Hepatocyte (in vitro differentiated cells): ENCODE measurements around the gene IREB2. TPM values are rescaled to one million over a fixed set of nuclear protein-coding genes. Genes with fewer than 3 reads are reported as not detected.

ENCODE experiments used
- DNase-seq: peaks from one replicate; pipeline ENCODE4 v3.0.0-alpha.2; 2016; ENCODE audit warnings: low spot score
- H2AFZ ChIP-seq: fragments of 200-600 bp; sonication (generic); 2 replicates; pipeline ENCODE4 v1.6.0; 2016; ENCODE audit warnings: antibody characterized with exemption, mild to moderate bottlenecking
- H3K27ac ChIP-seq: fragments of 200-600 bp; sonication (generic); 2 replicates; pipeline ENCODE4 v1.5.1; 2016; ENCODE audit warnings: mild to moderate bottlenecking
- H3K27me3 ChIP-seq: fragments of 200-600 bp; sonication (generic); 2 replicates; pipeline ENCODE4 v1.6.1; 2016
- H3K36me3 ChIP-seq: fragments of 200-600 bp; sonication (generic); replicated peaks from 2 replicates; pipeline ENCODE4 v1.5.1; 2016; ENCODE audit warnings: low read depth; ENCODE audit not compliant: insufficient read depth
- H3K4me1 ChIP-seq: fragments of 200-600 bp; sonication (generic); 2 replicates; pipeline ENCODE4 v1.5.1; 2016; ENCODE audit warnings: mild to moderate bottlenecking, moderate library complexity; ENCODE audit not compliant: insufficient read depth
- H3K4me2 ChIP-seq: fragments of 200-600 bp; sonication (generic); 2 replicates; pipeline ENCODE4 v1.6.0; 2016
- H3K4me3 ChIP-seq: fragments of 200-600 bp; sonication (generic); 2 replicates; pipeline ENCODE4 v1.5.1; 2016; ENCODE audit warnings: mild to moderate bottlenecking
- H3K79me2 ChIP-seq: fragments of 200-600 bp; sonication (generic); 2 replicates; pipeline ENCODE4 v1.6.0; 2017; ENCODE audit warnings: mild to moderate bottlenecking
- H3K9me2 ChIP-seq: fragments of 200-600 bp; sonication (generic); replicated peaks from 2 replicates; pipeline ENCODE4 v1.6.0; 2017; ENCODE audit warnings: mild to moderate bottlenecking; ENCODE audit not compliant: insufficient read depth
- H3K9me3 ChIP-seq: fragments of 200-600 bp; sonication (generic); 2 replicates; pipeline ENCODE4 v1.5.1; 2016; ENCODE audit warnings: low read depth, mild to moderate bottlenecking
- H4K20me1 ChIP-seq: fragments of 200-600 bp; sonication (generic); 2 replicates; pipeline ENCODE4 v1.6.0; 2016; ENCODE audit warnings: mild to moderate bottlenecking; ENCODE audit not compliant: insufficient read depth, poor library complexity, severe bottlenecking
- CTCF ChIP-seq: fragments of 200-600 bp; sonication (generic); IDR thresholded peaks from 2 replicates; pipeline ENCODE4 v1.5.1; 2016; ENCODE audit warnings: antibody characterized with exemption, mild to moderate bottlenecking; ENCODE audit not compliant: poor library complexity
- EZH2 ChIP-seq: fragments of 200-600 bp; sonication (generic); IDR thresholded peaks from 2 replicates; pipeline ENCODE4 v1.6.1; 2016; ENCODE audit warnings: antibody characterized with exemption, mild to moderate bottlenecking, borderline replicate concordance
- EZH2phosphoT487 ChIP-seq: fragments of 200-600 bp; sonication (generic); IDR thresholded peaks from one replicate; pipeline ENCODE4 v1.6.1; 2018; ENCODE audit warnings: antibody characterized with exemption, mild to moderate bottlenecking, low read depth, moderate library complexity; ENCODE audit not compliant: unreplicated experiment, severe bottlenecking
- WGBS: methylation state at CpG from one replicate; pipeline ENCODE4 v1.1.6; 2016; ENCODE audit warnings: low lambda C conversion rate; ENCODE audit errors: missing lambda C conversion rate; 5-methylcytosine and 5-hydroxymethylcytosine counted together
- polyA plus RNA-seq: library from polyadenylated mRNA; unstranded; fragments of >200 nt; fragmentation: Nextera tagmentation; extraction: Ambion mirVana; gene quantifications from 2 replicates; pipeline ENCODE4 v1.2.1, GENCODE V29; 2016
- total RNA-seq: library from RNA; depleted of rRNA; stranded (reverse); fragments of >200 nt; gene quantifications from 2 replicates; pipeline ENCODE4 v1.2.3, GENCODE V29; 2014

The IREB2 gene
- total and polyA plus RNA-seq, 2 experiments from 2014 or later = 20.4 to 54.0 TPM

GRCh38 chr15:78501857-78502256 lies 63.8 kb downstream of the IREB2 start:
- H3K27me3 ChIP-seq = no peaks in the 10 kb centered on the region
- H3K79me2 ChIP-seq = no peaks in the 10 kb centered on the region
- peaks cover 4% of the 10 kb centered on the region for H3K36me3 ChIP-seq
- H3K4me3 ChIP-seq = no peak overlapping the region
- TF ChIP-seq EZH2phosphoT487 = no peak
- TF ChIP-seq EZH2 = no peak
- TF ChIP-seq CTCF = no peak
- H3K4me1 ChIP-seq = no peaks in the 10 kb centered on the region
- DNase-seq = no peak
- no peaks in the 10 kb centered on the region for H4K20me1 ChIP-seq
- WGBS = 97% methylated on average over 4 of the region's 4 CpGs
- no peaks in the 10 kb centered on the region for H3K9me3 ChIP-seq
- no peaks in the 10 kb centered on the region for H3K9me2 ChIP-seq
- no peak overlapping the region for H3K4me2 ChIP-seq
- no peak overlapping the region for H3K27ac ChIP-seq
- H2AFZ ChIP-seq = no peak overlapping the region

- TF ChIP-seq EZH2phosphoT487 = no peak
- no peak for TF ChIP-seq CTCF
- TF ChIP-seq EZH2 = no peak
- Histone ChIP-seq H3K4me1 (no peaks in the 10 kb centered on the region), H3K36me3 (peaks cover 4% of the 10 kb centered on the region), H3K79me2 (no peaks in the 10 kb centered on the region), H2AFZ (no peak overlapping the region), H3K9me2 (no peaks in the 10 kb centered on the region), H4K20me1 (no peaks in the 10 kb centered on the region), H3K27ac (no peak overlapping the region), H3K27me3 (no peaks in the 10 kb centered on the region), H3K4me2 (no peak overlapping the region), H3K4me3 (no peak overlapping the region), H3K9me3 (no peaks in the 10 kb centered on the region)
- 95% methylated on average over 2 of the region's 2 CpGs for WGBS
- DNase-seq = no peak
Observed at GRCh38 chr15:78502641-78503040, 64.6 kb downstream of the IREB2 start.

GRCh38 chr15:78506971-78507830 lies 69.2 kb downstream of the IREB2 start, which contains the start of gene HYKK:
Gene HYKK (plus strand): TSS chr15:78507577. CDS start chr15:78513089, 5,512 bp downstream.
- H3K4me1 ChIP-seq = no peaks in the 10 kb centered on the region
- TF ChIP-seq EZH2 (no peak), EZH2phosphoT487 (no peak), CTCF (no peak)
- H3K9me3 ChIP-seq = no peaks in the 10 kb centered on the region
- H3K4me2 ChIP-seq = peak within 1 kb of the TSS; percentile 83
- peak within 1 kb of the TSS; percentile 20 for H3K4me3 ChIP-seq
- H3K27ac ChIP-seq = no peak within 1 kb of the TSS
- peak; percentile 97 for DNase-seq
- peak within 1 kb of the TSS; percentile 45 for H2AFZ ChIP-seq
- no peaks in the 10 kb centered on the region for H4K20me1 ChIP-seq
- no peaks in the 10 kb centered on the region for H3K27me3 ChIP-seq
- H3K9me2 ChIP-seq = no peaks in the 10 kb centered on the region
- no peaks in the 10 kb centered on the region for H3K79me2 ChIP-seq
- 2% methylated on average over 47 of the region's 63 CpGs for WGBS
- no peaks in the 10 kb centered on the region for H3K36me3 ChIP-seq
